K562 (cell line): ENCODE measurements around the gene AGMO. TPM values are rescaled to one million over a fixed set of nuclear protein-coding genes. Genes with fewer than 3 reads are reported as not detected.

Source experiments
- ATAC-seq: fragments of 200-7000 bp; cut with Tn5 transposase; 3 replicates; pipeline ENCODE4 v1.9.1; 2020; ENCODE audit warnings: moderate library complexity
- BruUV-seq: library from RNA; stranded (reverse); fragments of 400-500 nt; replicated peaks from 2 replicates; lab custom pipeline; 2021; lab: Mats Ljungman, UMichigan
- CTCF ChIA-PET: fragments of 300-600 bp; formaldehyde crosslinking; extraction: SDS; loops from one replicate; lab custom pipeline; 2021; ENCODE audit warnings: low intra/inter-chr PET ratio; lab: Yijun Ruan, JAX
- POLR2A ChIA-PET: fragments of 300-600, 350-650 bp; sonication (Branson Sonifier 250); formaldehyde crosslinking; extraction: SDS; loops from one replicate; lab custom pipeline; 2021; ENCODE audit warnings: antibody characterized with exemption, inconsistent platforms; lab: Yijun Ruan, JAX
- DNase-seq, 4 experiments: peaks; one replicate each; pipeline versions ENCODE4 v3.0.0 to v3.0.0-alpha.2; 2011 to 2018; ENCODE audit warnings: low spot score in 3 of 4, mixed read lengths in 3 of 4; ENCODE audit errors: extremely low read depth in 1 of 4
- FAIRE-seq: peaks from 2 replicates; lab custom pipeline; 2011; peaks lifted over from hg19 to GRCh38; lab: Jason Lieb, UNC
- H2AFZ ChIP-seq: 2 replicates; pipeline ENCODE4 v1.6.0; 2011; ENCODE audit warnings: low read depth, low read length, control low read depth, inconsistent platforms
- H3K27ac ChIP-seq: fragments of 200-600 bp; 3 replicates; pipeline ENCODE4 v1.8.0; 2011; ENCODE audit warnings: low read depth, mild to moderate bottlenecking, control low read depth, inconsistent platforms, low read length, moderate library complexity, mixed read lengths; ENCODE audit errors: extremely low read depth
- H3K27me3 ChIP-seq, 2 experiments: fragments of 300-600 bp in 1 of 2; 2 replicates in 1 of 2; 3 replicates in 1 of 2; pipeline versions ENCODE4 v1.6.0 to v1.8.0; 2011; ENCODE audit warnings: inconsistent platforms in 2 of 2, low read length in 2 of 2, mild to moderate bottlenecking in 1 of 2, mixed read lengths in 1 of 2, moderate library complexity in 1 of 2; ENCODE audit not compliant: control insufficient read depth in 2 of 2, insufficient read depth in 2 of 2
- H3K36me3 ChIP-seq: fragments of 300-600 bp; 3 replicates; pipeline ENCODE4 v1.8.0; 2011; ENCODE audit warnings: mild to moderate bottlenecking, low read length, inconsistent platforms; ENCODE audit not compliant: control insufficient read depth, insufficient read depth
- H3K4me1 ChIP-seq, 2 experiments: fragments of 200-600 bp in 1 of 2; replicated peaks in 1 of 2; 2 replicates in 1 of 2; 3 replicates in 1 of 2; pipeline versions ENCODE4 v1.5.1 to v1.8.0; 2011; ENCODE audit warnings: inconsistent platforms in 2 of 2, low read length in 2 of 2, mild to moderate bottlenecking in 1 of 2, mixed read lengths in 1 of 2, moderate library complexity in 1 of 2; ENCODE audit not compliant: control insufficient read depth in 2 of 2, insufficient read depth in 2 of 2
- H3K4me2 ChIP-seq: 2 replicates; pipeline ENCODE4 v1.6.1; 2011; ENCODE audit warnings: low read length, control low read depth, inconsistent platforms, mixed read lengths; ENCODE audit not compliant: insufficient read depth
- H3K4me3 ChIP-seq: fragments of 200-600 bp; sonication (generic), shearing (Covaris generic); 2 replicates; pipeline ENCODE4 v1.5.1; 2016; ENCODE audit warnings: control low read depth, inconsistent platforms
- H3K79me2 ChIP-seq: fragments of 200-600 bp; 3 replicates; pipeline ENCODE4 v1.8.0; 2011; ENCODE audit warnings: low read length, inconsistent platforms; ENCODE audit not compliant: control insufficient read depth, insufficient read depth
- H3K9ac ChIP-seq, 2 experiments: 2 replicates each; pipeline versions ENCODE4 v1.6.0 to v1.6.1; 2011; ENCODE audit warnings: low read depth in 2 of 2, low read length in 2 of 2, control low read depth in 1 of 2, inconsistent platforms in 1 of 2, mild to moderate bottlenecking in 1 of 2, mixed read lengths in 1 of 2; ENCODE audit not compliant: insufficient read depth in 1 of 2
- H3K9me1 ChIP-seq: one replicate; pipeline ENCODE4 v1.6.0; 2011; ENCODE audit warnings: inconsistent platforms, mild to moderate bottlenecking, low read length, moderate library complexity; ENCODE audit not compliant: control insufficient read depth, insufficient read depth
- H3K9me3 ChIP-seq: replicated peaks from 2 replicates; pipeline ENCODE4 v1.5.1; 2011; ENCODE audit warnings: low read depth, low read length, inconsistent platforms; ENCODE audit not compliant: control insufficient read depth, insufficient read depth
- H4K20me1 ChIP-seq: replicated peaks from 2 replicates; pipeline ENCODE4 v1.6.1; 2011; ENCODE audit warnings: low read length, inconsistent platforms, mixed read lengths; ENCODE audit not compliant: control insufficient read depth, insufficient read depth
- BRD4 ChIP-seq: fragments of 200-600 bp; sonication (generic); IDR thresholded peaks from 2 replicates; pipeline ENCODE4 v1.6.1; 2017; ENCODE audit warnings: inconsistent platforms
- CXXC5 ChIP-seq: fragments of 250-450 bp; sonication (Bioruptor Pico); IDR thresholded peaks from 2 replicates; pipeline ENCODE4 v1.8.0; 2022; ENCODE audit warnings: inconsistent platforms, mild to moderate bottlenecking, moderate library complexity
- ERF ChIP-seq: fragments of 450-650 bp; formaldehyde crosslinking; IDR thresholded peaks from 2 replicates; pipeline ENCODE4 v1.4.0; 2020; ENCODE audit warnings: mild to moderate bottlenecking, mixed read lengths
- HDAC1 ChIP-seq, 2 experiments: fragments of 450-650 bp; IDR thresholded peaks; 2 replicates each; pipeline ENCODE4 v1.6.1; 2016 to 2017; ENCODE audit warnings: inconsistent platforms in 1 of 2, mild to moderate bottlenecking in 1 of 2, moderate library complexity in 1 of 2
- HDAC6 ChIP-seq: IDR thresholded peaks from 2 replicates; pipeline ENCODE4 v1.6.1; 2012; ENCODE audit warnings: low read depth, mild to moderate bottlenecking, control low read depth, inconsistent platforms, low read length, moderate library complexity
- MYNN ChIP-seq, 2 experiments: sonication (generic); formaldehyde crosslinking in 1 of 2; IDR thresholded peaks; 2 replicates each; pipeline versions ENCODE4 v1.5.0 to v1.6.1; 2016 to 2020; ENCODE audit warnings: antibody characterized with exemption in 1 of 2, missing genetic modification reagents in 1 of 2
- NCOA1 ChIP-seq: fragments of 450-650 bp; IDR thresholded peaks from 2 replicates; pipeline ENCODE4 v1.6.1; 2016; ENCODE audit warnings: low read depth
- RBM15 ChIP-seq: fragments of 200-400 bp; formaldehyde crosslinking; IDR thresholded peaks from 2 replicates; pipeline ENCODE4 v1.6.1; 2018; ENCODE audit warnings: mild to moderate bottlenecking, low read length, moderate library complexity; ENCODE audit not compliant: insufficient read depth
- SP1 ChIP-seq: sonication (generic); formaldehyde crosslinking; IDR thresholded peaks from 2 replicates; pipeline ENCODE4 v1.8.1; 2022; ENCODE audit warnings: mild to moderate bottlenecking, missing genetic modification reagents
- ZFP1 ChIP-seq: fragments of 450-650 bp; formaldehyde crosslinking; IDR thresholded peaks from 2 replicates; pipeline ENCODE4 v1.4.0; 2020; ENCODE audit warnings: mild to moderate bottlenecking, mixed read lengths
- ZNF280A ChIP-seq: fragments of 450-650 bp; IDR thresholded peaks from 2 replicates; pipeline ENCODE4 v1.6.1; 2018; ENCODE audit warnings: mild to moderate bottlenecking, low read depth; ENCODE audit not compliant: partially characterized antibody
- ZNF696 ChIP-seq: fragments of 250-450 bp; sonication (Bioruptor Pico); conservative IDR thresholded peaks from 2 replicates; pipeline ENCODE4 v1.4.0; 2020; ENCODE audit warnings: mild to moderate bottlenecking, moderate library complexity
- WGBS: fragments of 100-300 bp; shearing (Covaris generic); methylation state at CpG from one replicate; pipeline ENCODE4 v1.1.6; 2016; ENCODE audit warnings: low coverage, mixed read lengths; ENCODE audit not compliant: insufficient coverage; ENCODE audit errors: missing lambda C conversion rate; 5-methylcytosine and 5-hydroxymethylcytosine counted together
- in situ Hi-C: fragments of 300-500 bp; cut with MboI; formaldehyde crosslinking; loops from 4 replicates; pipeline ENCODE4 v1.15.0; 2018; ENCODE audit warnings: inconsistent platforms, mixed read lengths
- intact Hi-C: fragments of 100-400 bp; cut with micrococcal nuclease; formaldehyde crosslinking; loops from 2 replicates; pipeline ENCODE4 v1.14.2; 2022
- polyA plus RNA-seq, 8 experiments: library from polyadenylated mRNA; depleted of rRNA in 4 of 8; stranded (reverse) in 5 of 8; unstranded in 3 of 8; fragments of >200 nt; fragmentation: Nextera tagmentation in 2 of 8; fragmentation: Illumina TruSeq in 1 of 8; extraction: Ambion mirVana in 2 of 8; extraction: Trizol in 1 of 8; gene quantifications; 2 replicates each; pipeline versions ENCODE4 v1.2.1 to v1.2.3, GENCODE V29; 2011 to 2014; ENCODE audit warnings: inconsistent platforms in 1 of 8, missing spikeins in 1 of 8
- total RNA-seq, 7 experiments: library from RNA; depleted of rRNA in 6 of 7; stranded (reverse); fragments of >200 nt in 6 of 7; fragmentation: Illumina TruSeq in 2 of 7; extraction: Trizol in 2 of 7; gene quantifications; 2 replicates each; pipeline versions ENCODE4 v1.2.1 to v1.2.3, GENCODE V29; 2011 to 2021; ENCODE audit warnings: low replicate concordance in 1 of 7
- TF ChIP-seq, protein P1 (sequence below): fragments of 200-800 bp; sonication (Bioruptor generic); IDR thresholded peaks from 2 replicates; pipeline ENCODE4 v1.6.1; 2016; ENCODE audit warnings: missing genetic modification characterization, missing compliant biosample characterization

AGMO gene
- total and polyA plus RNA-seq, 9 of the 15 experiments (the other 6 are each of a cell fraction or from before 2014, with no cell fraction given), result 0.30 to 1.4 (median 0.69) TPM; not detected in 1

DNA sequence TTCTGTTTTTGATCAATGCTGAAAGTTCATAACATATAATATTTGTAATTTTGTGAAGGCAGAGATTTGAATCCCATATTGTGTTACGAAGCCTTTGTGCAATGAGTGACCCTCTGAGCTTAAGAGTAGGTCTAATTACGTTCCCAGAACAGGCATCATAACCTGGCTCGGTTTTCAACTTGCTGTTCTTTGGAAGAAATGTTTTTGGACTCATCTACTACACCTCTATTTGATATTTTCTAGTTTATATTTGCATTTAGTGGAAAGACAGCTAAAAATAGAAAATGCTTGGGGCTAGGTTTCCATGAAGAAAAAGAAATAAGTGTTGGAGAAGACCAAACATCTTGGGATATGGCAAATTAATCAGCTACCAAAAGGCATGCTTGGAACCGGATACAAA, 234.8 kb downstream of the AGMO start (continued):
- TF ChIP-seq MYNN (IDR thresholded peaks at IDR 0.05), result no peak
- no peak for TF ChIP-seq MYNN (CRISPR knock-in tag; IDR thresholded peaks at IDR 0.05)
- TF ChIP-seq RBM15, result no peak
- no peak for TF ChIP-seq BRD4
- TF ChIP-seq HDAC6, result no peak
- TF ChIP-seq ZFP1 (CRISPR knock-in tag), result no peak

DNA sequence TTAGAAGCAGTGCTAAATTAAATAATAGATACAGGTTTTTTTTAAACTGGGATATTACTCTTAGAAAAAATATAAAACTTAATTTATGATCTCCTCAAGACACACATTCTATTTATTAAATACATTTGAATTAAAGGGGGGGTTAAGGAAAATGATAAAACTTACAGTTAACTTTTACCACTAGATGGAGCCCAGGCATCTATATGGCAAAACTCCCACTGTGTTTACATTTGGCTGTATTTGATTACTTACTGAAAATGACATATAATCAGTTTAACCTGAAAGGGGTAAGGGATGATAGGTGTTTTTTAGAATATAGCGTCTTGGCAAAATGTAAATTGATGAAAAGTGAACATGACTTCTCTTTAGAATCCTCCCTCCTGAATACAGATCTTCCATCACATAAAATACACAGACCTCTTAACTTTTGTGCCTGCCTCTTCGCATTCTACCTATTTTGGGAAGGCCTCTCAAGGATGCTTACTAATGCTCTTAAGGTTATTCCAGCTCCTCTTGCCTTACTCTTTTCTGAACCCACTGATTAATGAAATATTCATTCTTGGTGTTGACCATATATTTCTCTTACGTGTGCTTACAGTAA, 235.7 kb downstream of the AGMO start:
- FAIRE-seq (no peak), ATAC-seq (no peak), DNase-seq (peak in 2 of 4 experiments; percentile 2 to 9)
- ChIA-PET CTCF (no interaction called here), POLR2A (no interaction called here)
- Histone ChIP-seq H3K9me3 (no peaks in the 10 kb centered on the region), H3K27me3 (no peaks in the 10 kb centered on the region), H3K4me1 (no peaks in the 10 kb centered on the region), H3K4me3 (no peak overlapping the region), H4K20me1 (no peaks in the 10 kb centered on the region), H3K9ac (no peak overlapping the region), H3K9me1 (no peaks in the 10 kb centered on the region), H2AFZ (no peak overlapping the region), H3K36me3 (no peaks in the 10 kb centered on the region), H3K79me2 (no peaks in the 10 kb centered on the region), H3K4me2 (no peak overlapping the region), H3K27ac (no peak overlapping the region)
- in situ Hi-C loops (no loop called here), intact Hi-C loops (loop anchor here (5.0 kb wide), 1 partner anchor 746 kb away; no protein-coding TSS in a partner anchor)
- BruUV-seq, result no TSS peak
- WGBS, result 9% methylated on average over 3 of the region's 3 CpGs
- TF ChIP-seq ZNF696 (CRISPR knock-in tag), result no peak
- TF ChIP-seq NCOA1, result no peak
- TF ChIP-seq, protein P1, sequence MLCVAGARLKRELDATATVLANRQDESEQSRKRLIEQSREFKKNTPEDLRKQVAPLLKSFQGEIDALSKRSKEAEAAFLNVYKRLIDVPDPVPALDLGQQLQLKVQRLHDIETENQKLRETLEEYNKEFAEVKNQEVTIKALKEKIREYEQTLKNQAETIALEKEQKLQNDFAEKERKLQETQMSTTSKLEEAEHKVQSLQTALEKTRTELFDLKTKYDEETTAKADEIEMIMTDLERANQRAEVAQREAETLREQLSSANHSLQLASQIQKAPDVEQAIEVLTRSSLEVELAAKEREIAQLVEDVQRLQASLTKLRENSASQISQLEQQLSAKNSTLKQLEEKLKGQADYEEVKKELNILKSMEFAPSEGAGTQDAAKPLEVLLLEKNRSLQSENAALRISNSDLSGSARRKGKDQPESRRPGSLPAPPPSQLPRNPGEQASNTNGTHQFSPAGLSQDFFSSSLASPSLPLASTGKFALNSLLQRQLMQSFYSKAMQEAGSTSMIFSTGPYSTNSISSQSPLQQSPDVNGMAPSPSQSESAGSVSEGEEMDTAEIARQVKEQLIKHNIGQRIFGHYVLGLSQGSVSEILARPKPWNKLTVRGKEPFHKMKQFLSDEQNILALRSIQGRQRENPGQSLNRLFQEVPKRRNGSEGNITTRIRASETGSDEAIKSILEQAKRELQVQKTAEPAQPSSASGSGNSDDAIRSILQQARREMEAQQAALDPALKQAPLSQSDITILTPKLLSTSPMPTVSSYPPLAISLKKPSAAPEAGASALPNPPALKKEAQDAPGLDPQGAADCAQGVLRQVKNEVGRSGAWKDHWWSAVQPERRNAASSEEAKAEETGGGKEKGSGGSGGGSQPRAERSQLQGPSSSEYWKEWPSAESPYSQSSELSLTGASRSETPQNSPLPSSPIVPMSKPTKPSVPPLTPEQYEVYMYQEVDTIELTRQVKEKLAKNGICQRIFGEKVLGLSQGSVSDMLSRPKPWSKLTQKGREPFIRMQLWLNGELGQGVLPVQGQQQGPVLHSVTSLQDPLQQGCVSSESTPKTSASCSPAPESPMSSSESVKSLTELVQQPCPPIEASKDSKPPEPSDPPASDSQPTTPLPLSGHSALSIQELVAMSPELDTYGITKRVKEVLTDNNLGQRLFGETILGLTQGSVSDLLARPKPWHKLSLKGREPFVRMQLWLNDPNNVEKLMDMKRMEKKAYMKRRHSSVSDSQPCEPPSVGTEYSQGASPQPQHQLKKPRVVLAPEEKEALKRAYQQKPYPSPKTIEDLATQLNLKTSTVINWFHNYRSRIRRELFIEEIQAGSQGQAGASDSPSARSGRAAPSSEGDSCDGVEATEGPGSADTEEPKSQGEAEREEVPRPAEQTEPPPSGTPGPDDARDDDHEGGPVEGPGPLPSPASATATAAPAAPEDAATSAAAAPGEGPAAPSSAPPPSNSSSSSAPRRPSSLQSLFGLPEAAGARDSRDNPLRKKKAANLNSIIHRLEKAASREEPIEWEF (CRISPR knock-in tag), result no peak
- no peak for TF ChIP-seq SP1
- no peak for TF ChIP-seq HDAC1 (IDR thresholded peaks at IDR 0.05)
- TF ChIP-seq ERF (CRISPR knock-in tag), result no peak
- no peak for TF ChIP-seq ZNF280A
- TF ChIP-seq CXXC5 (CRISPR knock-in tag), result no peak
